GM11168 (cell line): ENCODE results near the gene TICRR.

ENCODE experiments used
- in situ Hi-C: fragments of 300-500 bp; cut with MboI; formaldehyde crosslinking; loops from one replicate; pipeline ENCODE4 v1.12.0; 2022; ENCODE audit warnings: low sequenced_read_pairs; ENCODE audit not compliant: unreplicated experiment

Gene TICRR

DNA sequence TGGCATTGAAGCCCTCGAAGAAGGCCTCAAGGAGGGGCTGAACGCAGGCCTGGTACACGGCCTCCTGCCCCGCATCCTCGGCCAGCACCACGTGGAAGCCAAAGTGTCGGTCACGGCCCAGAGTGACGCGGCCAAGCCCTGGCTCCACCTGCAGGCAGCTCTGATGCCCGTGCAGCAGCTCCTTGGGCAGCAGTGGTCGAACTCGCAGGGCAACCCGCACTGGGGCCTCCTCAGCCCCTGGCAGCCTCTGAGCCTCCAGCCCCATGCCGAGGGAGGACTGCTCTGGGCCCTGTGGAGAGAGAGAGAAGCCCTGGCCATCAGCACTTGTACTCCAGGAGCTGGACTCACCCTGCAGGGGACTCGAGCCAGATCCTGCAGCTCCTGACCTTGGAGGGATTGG lies 77.4 kb downstream of the TICRR start:
- in situ Hi-C loops, result no loop called here

DNA sequence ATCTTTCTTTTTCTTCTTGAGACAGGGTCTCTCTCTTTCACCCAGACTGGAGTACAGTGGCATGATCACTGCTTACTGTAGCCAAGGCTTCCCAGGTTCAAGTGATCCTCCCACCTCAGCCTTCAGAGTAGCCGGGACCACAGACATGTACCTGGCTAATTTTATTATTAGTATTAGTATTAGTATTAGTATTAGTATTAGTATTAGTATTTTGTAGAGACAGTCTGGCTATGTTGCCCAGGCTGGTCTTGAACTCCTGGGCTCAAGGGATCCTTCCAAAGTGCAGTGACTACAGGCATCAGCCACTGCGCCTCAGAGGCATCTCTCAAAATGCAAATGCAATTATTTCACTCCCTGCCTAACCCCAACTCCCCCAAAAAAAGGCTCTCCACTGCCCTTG lies 78.3 kb downstream of the TICRR start:
- in situ Hi-C loops, result no loop called here

- in situ Hi-C loops, result no loop called here
Observed at GRCh38 chr15:89654301-89654761, 79.1 kb downstream of the TICRR start.

GRCh38 chr15:89654847-89655805 lies 79.9 kb downstream of the TICRR start, which contains the start of gene KIF7:
Gene KIF7, minus strand, starts transcription at chr15:89655467. Its CDS starts 2,537 bp downstream, at chr15:89652930.
- in situ Hi-C loops, result no loop called here

DNA sequence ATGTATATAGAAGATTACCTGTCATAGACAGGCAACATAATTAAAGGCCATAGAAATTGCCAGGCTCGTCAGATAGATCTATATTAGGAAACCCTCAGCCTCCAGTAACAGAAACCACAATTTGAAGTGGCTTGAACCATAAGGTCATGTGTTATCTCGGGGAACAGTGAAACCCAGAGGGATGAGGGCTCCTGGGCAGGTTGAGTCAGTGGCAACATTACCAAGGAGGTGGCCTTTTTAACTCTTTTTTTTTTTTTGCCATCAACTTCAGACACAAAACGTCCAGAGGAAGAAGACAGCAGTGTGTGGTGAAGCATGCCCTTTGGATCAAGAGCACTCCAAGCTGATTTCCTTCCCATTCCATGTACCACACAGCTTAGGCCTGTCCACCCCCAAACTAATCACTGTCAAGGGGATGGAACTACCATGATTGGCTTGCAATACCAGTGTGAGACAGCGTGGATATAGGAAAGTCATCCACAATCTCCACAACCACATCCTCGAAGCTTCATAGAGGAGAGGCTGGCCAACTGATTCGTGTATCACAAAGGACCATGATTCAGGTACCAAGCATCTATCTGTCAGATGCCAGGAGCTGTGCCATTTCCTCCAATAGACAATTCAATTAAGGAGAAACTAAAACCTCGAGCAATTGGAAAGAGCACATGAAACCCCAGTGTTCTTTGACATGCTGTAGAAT lies 81.0 kb downstream of the TICRR start:
- in situ Hi-C loops, result no loop called here

DNA sequence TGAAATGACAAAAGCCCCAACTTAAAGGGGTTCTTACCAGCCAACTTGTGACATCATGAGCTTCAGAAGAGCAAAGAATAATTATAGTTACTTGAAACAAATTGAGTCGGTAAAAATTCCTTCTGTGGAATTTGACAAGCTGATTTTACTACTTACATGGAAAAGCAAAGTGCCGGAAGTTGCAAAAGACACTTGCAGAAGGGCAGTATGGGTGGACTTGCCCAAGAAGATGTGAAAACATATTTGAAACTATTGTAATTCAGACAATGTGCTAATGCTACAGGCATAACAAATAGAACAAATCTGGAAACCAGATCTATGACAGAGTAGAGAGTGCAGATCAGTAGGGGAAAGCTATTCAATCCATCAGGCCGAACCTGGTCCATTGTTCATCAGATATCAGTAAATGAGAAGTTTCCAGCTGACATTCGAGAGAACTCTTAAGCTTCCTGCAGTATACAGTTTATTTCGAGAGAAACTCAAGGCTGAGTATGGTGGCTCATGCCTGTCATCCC lies 82.5 kb downstream of the TICRR start:
- in situ Hi-C loops, result no loop called here

- in situ Hi-C loops, result no loop called here
Observed at GRCh38 chr15:89659295-89659694, 84.0 kb downstream of the TICRR start.

GRCh38 chr15:89660556-89660955 lies 85.3 kb downstream of the TICRR start:
- in situ Hi-C loops, result no loop called here

DNA sequence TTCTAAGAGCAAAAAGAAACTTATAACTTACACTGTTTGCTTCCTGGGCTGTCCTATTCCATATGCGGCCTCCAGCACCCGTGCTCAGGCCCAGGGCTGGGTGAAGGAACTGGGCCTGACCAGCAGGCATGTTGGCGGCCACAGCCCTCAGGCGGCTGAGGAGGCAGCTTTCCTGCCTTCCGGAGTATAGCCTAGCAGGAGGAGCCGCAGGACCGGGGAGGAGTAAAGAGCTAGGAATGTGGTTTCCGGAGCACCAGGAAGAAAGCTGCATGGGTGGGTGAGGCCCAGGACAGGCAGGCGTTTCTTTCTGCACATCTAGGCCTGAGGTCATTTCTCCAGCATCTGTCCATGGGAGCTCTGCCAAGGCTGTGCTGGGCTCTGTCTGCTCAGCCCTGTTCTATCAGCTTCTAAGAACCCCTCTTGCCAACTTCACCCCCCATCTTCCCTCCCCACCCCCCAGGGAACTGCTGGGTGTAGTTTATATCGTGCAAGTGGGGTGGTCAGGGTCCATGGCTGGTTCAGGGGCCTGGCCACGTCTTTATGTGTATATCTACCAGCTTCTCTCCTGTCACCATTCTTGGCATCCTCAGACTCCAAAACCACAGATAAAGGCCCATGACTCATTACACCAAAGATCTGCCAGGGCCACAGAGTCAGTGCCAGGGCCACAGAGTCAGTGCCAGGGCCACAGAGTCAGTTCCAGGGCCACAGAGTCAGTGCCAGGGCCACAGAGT lies 87.8 kb downstream of the TICRR start:
- in situ Hi-C loops, result no loop called here

GRCh38 chr15:89664441-89665350 lies 89.4 kb downstream of the TICRR start:
- in situ Hi-C loops, result no loop called here

DNA sequence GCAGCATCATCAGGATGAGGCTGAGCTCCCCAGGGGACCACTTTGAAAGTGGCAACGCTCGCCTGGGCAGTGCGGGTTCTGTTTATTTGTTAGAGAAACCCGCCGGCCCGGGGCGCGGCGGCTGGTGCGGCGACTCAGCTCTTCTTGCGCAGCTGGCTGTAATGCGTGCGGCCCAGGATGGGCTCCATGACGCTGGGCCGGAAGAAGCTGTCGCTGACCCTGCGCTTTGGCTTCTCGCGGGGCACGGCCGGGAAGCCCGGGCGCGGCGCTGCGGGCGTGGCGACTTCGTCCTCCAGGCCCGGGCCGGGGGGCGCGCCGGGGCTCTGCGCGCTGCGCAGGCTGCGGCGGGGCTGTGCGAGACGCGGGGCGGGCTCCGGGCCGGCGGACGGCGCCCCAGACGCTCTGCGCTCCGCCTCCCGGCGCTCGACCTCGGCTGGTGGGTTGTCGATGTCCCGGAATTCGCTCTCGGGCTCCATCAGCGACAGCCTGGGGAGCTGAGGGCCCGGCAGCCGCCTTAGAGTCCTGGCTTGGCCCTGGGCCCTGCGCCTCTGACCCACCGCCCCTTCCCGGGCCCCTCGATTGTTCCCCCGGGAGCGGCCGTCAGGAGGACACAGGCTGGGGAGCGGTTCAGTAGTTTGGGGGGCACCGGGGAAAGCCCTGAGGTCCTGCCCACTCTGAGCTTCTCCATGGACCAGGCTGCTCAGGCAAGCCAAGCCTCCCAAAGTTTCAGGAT lies 90.3 kb downstream of the TICRR start:
- in situ Hi-C loops, result no loop called here

DNA sequence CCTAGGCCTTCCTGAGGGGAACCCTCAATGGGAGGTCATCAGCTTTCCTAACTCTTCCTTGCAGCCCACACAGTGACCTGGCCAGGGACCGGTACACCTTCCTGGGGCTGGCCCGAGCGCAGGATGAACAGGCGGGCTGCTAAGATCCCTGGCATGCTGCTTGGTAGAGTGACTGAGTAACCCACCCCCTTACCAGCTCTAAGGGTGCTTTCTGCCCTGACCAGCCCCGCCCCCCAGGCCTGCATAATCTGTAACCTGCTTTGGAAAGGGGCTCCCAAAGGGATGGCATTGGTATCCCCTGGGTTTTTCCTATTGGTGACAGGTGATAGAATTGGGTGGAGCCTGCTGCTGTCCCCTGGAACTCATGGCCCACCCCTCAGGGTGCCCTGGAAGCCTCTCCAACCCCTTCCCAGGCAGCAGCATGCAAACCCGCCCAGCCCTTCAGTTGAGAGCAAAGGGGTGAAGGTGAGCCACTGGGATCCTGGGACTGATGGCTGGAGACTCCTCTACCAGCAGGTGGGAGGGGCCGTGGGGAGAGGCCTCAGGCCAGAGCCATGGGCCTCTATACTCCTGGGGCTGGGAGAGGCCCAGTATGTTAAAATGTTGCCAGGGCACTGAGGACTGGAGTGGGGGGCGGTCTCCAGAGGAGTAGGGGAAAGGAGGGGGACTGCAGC lies 91.1 kb downstream of the TICRR start:
- in situ Hi-C loops, result no loop called here

DNA sequence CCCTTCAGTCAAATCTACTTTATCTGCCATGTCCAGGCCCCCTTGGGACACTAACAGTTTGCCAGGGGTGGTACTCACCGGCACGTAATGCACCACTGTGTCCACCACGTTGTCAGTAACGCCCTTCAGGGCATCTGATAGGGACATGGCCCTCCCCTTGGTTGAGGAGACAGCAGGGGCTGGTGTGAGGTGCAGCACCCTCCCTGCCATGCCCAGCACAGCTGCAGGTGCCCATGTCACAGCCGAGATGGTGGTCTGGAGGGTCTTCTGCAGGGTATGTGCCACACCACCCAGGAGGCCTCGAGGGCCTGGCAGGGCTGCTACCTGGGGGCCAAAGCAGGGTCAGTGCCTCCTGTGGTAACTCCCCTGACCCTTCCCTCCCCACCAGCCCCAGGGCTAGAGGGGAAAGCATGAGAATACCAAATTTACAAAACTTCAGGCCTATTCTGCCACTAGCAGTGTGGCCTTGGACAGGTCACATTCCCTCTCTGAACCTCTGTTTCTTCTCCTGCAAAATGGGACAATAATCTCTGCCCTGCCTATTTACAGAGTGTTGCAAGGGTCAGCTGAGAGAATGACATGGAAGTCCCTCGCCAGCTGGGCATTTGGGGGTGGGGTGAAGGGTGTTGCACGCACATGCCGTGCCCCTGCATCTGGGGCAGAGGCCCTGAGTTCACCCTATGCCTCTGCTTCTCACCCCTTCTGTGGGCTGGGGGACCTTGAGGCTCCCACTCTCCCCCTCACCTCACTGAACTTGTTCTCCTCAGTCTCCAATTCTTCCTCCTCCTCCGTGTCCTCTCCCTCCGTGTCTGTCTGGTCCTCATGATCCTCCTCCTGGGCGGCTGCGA lies 91.8 kb downstream of the TICRR start:
- in situ Hi-C loops, result no loop called here

GRCh38 chr15:89667706-89667960 lies 92.4 kb downstream of the TICRR start:
- in situ Hi-C loops, result no loop called here

- in situ Hi-C loops, result no loop called here
Observed at GRCh38 chr15:89668171-89668570, 92.9 kb downstream of the TICRR start.

GRCh38 chr15:89669309-89669865 lies 94.1 kb downstream of the TICRR start:
- in situ Hi-C loops, result no loop called here

- in situ Hi-C loops, result no loop called here
Observed at GRCh38 chr15:89669941-89670340, 94.7 kb downstream of the TICRR start.
